CD8-positive, alpha-beta memory T cell (primary cell): ENCODE data around the gene FANCM. TPM values are rescaled to one million over a fixed set of nuclear protein-coding genes. Genes with fewer than 3 reads are reported as not detected.

Source experiments
- CTCF ChIA-PET: fragments of 350-600 bp; sonication (Branson Sonifier 250); formaldehyde crosslinking; loops from one replicate; lab custom pipeline; 2021; ENCODE audit warnings: antibody characterized with exemption; lab: Charles Lee
- POLR2A ChIA-PET: fragments of 350-600 bp; sonication (Branson Sonifier 250); formaldehyde crosslinking; loops from one replicate; lab custom pipeline; 2021; ENCODE audit warnings: antibody characterized with exemption; lab: Charles Lee
- DNase-seq, 5 donors: peaks; one replicate each; pipeline versions ENCODE4 v3.0.0 to v3.0.0-alpha.2; 2020 to 2022; ENCODE audit warnings: mixed read lengths in 1 of 5
- H3K27ac ChIP-seq: one replicate; pipeline ENCODE4 v1.7.0; 2013; ENCODE audit warnings: low read depth, mild to moderate bottlenecking, low read length, moderate library complexity
- H3K27me3 ChIP-seq: 2 replicates; pipeline ENCODE4 v1.7.0; 2013; ENCODE audit warnings: low read length, mild to moderate bottlenecking; ENCODE audit not compliant: insufficient read depth, poor library complexity, severe bottlenecking
- H3K36me3 ChIP-seq: 2 replicates; pipeline ENCODE4 v1.7.0; 2013; ENCODE audit warnings: mild to moderate bottlenecking, low read length, moderate library complexity; ENCODE audit not compliant: insufficient read depth
- H3K4me1 ChIP-seq: 2 replicates; pipeline ENCODE4 v1.7.0; 2013; ENCODE audit warnings: mild to moderate bottlenecking, low read length, moderate library complexity; ENCODE audit not compliant: insufficient read depth
- H3K4me3 ChIP-seq: 2 replicates; pipeline ENCODE4 v1.7.0; 2013; ENCODE audit warnings: mild to moderate bottlenecking, low read length
- H3K9me3 ChIP-seq: 2 replicates; pipeline ENCODE4 v1.7.0; 2013; ENCODE audit warnings: mild to moderate bottlenecking, low read length
- H3K27ac Mint-ChIP-seq, 8 donors: one replicate each; pipeline ENCODE4 v1.8.0; 2020 to 2021; ENCODE audit warnings: mixed read lengths in 8 of 8, mild to moderate bottlenecking in 6 of 8, inconsistent platforms in 3 of 8, moderate library complexity in 3 of 8
- H3K27me3 Mint-ChIP-seq, 2 donors: one replicate each; pipeline ENCODE4 v1.8.0; 2020 to 2021; ENCODE audit warnings: mixed read lengths in 2 of 2, mild to moderate bottlenecking in 1 of 2, moderate library complexity in 1 of 2
- H3K36me3 Mint-ChIP-seq, 3 donors: one replicate each; pipeline ENCODE4 v1.8.0; 2020 to 2021; ENCODE audit warnings: mixed read lengths in 3 of 3, inconsistent platforms in 1 of 3, mild to moderate bottlenecking in 1 of 3
- H3K4me1 Mint-ChIP-seq, 3 donors: one replicate each; pipeline ENCODE4 v1.8.0; 2020 to 2021; ENCODE audit warnings: mixed read lengths in 3 of 3, inconsistent platforms in 1 of 3, mild to moderate bottlenecking in 1 of 3
- H3K4me3 Mint-ChIP-seq, 7 donors: one replicate each; pipeline ENCODE4 v1.8.0; 2020 to 2021; ENCODE audit warnings: mixed read lengths in 7 of 7, mild to moderate bottlenecking in 6 of 7, moderate library complexity in 4 of 7, inconsistent platforms in 2 of 7
- H3K9me3 Mint-ChIP-seq, 5 donors: one replicate each; pipeline ENCODE4 v1.8.0; 2020 to 2022; ENCODE audit warnings: mixed read lengths in 5 of 5, mild to moderate bottlenecking in 3 of 5, moderate library complexity in 2 of 5, inconsistent platforms in 1 of 5
- polyA plus RNA-seq: library from polyadenylated mRNA; unstranded; fragments of 300-500 nt; fragmentation: Illumina TruSeq; gene quantifications from one replicate; pipeline ENCODE4 v1.2.3, GENCODE V29; 2021
- total RNA-seq, 2 experiments: library from RNA; stranded (reverse); gene quantifications; one replicate each; pipeline ENCODE4 v1.2.3, GENCODE V29; 2021

The FANCM gene
- total and polyA plus RNA-seq, 3 experiments from 2014 or later = 4.6 to 12.6 (median 11.8) TPM

GRCh38 chr14:45246151-45246550, 110.4 kb downstream of the FANCM start:
- H3K4me1 ChIP-seq = peaks cover 27% of the 10 kb centered on the region
- H3K27ac Mint-ChIP-seq = no peak overlapping the region
- H3K27ac ChIP-seq = no peak overlapping the region

GRCh38 chr14:45246691-45247090, 111.0 kb downstream of the FANCM start:
- ChIA-PET CTCF (interaction anchor here (1.8 kb wide), 1 partner anchor 22 kb away, joined by 6 read pairs; no protein-coding TSS in a partner anchor), POLR2A (no interaction called here)
- no peak for DNase-seq
- no peaks in the 10 kb centered on the region for H3K27me3 Mint-ChIP-seq
- peaks cover 0 to 8% (median 1%) of the 10 kb centered on the region in 3 donors for H3K36me3 Mint-ChIP-seq
- no peak overlapping the region for H3K27ac ChIP-seq
- H3K9me3 ChIP-seq = no peaks in the 10 kb centered on the region
- no peaks in the 10 kb centered on the region for H3K9me3 Mint-ChIP-seq
- H3K36me3 ChIP-seq = no peaks in the 10 kb centered on the region
- H3K4me3 Mint-ChIP-seq = no peak overlapping the region
- H3K27ac Mint-ChIP-seq = no peak overlapping the region
- H3K4me3 ChIP-seq = no peak overlapping the region
- peaks cover 16 to 25% (median 21%) of the 10 kb centered on the region in 3 donors for H3K4me1 Mint-ChIP-seq
- H3K27me3 ChIP-seq = no peaks in the 10 kb centered on the region
- peaks cover 32% of the 10 kb centered on the region for H3K4me1 ChIP-seq

More at GRCh38 chr14:45246151-45246550, 110.4 kb downstream of the FANCM start:
- CTCF ChIA-PET = interaction anchor here (1.8 kb wide), 1 partner anchor 22 kb away, joined by 6 read pairs; no protein-coding TSS in a partner anchor
- no peaks in the 10 kb centered on the region for H3K27me3 ChIP-seq
- Mint-ChIP-seq H3K9me3 (no peaks in the 10 kb centered on the region), H3K27me3 (no peaks in the 10 kb centered on the region), H3K4me3 (no peak overlapping the region), H3K36me3 (peaks cover 0 to 10% (median 3%) of the 10 kb centered on the region in 3 donors), H3K4me1 (peaks cover 11 to 23% (median 15%) of the 10 kb centered on the region in 3 donors)
- H3K36me3 ChIP-seq = no peaks in the 10 kb centered on the region
- DNase-seq = no peak
- POLR2A ChIA-PET = no interaction called here
- no peak overlapping the region for H3K4me3 ChIP-seq
- no peaks in the 10 kb centered on the region for H3K9me3 ChIP-seq

- peaks cover 19 to 27% (median 25%) of the 10 kb centered on the region in 3 donors for H3K4me1 Mint-ChIP-seq
- Histone ChIP-seq H3K36me3 (no peaks in the 10 kb centered on the region), H3K4me1 (peaks cover 36% of the 10 kb centered on the region), H3K27ac (no peak overlapping the region), H3K9me3 (no peaks in the 10 kb centered on the region), H3K27me3 (no peaks in the 10 kb centered on the region), H3K4me3 (no peak overlapping the region)
- no peak overlapping the region for H3K27ac Mint-ChIP-seq
- H3K9me3 Mint-ChIP-seq = no peaks in the 10 kb centered on the region
- no peak for DNase-seq
- CTCF ChIA-PET = no interaction called here
- peaks cover 0 to under 1% (median 0%) of the 10 kb centered on the region in 3 donors for H3K36me3 Mint-ChIP-seq
- POLR2A ChIA-PET = no interaction called here
- H3K27me3 Mint-ChIP-seq = no peaks in the 10 kb centered on the region
- H3K4me3 Mint-ChIP-seq = no peak overlapping the region
Observed at GRCh38 chr14:45247427-45247826, 111.7 kb downstream of the FANCM start.

- Histone ChIP-seq H3K4me3 (no peak overlapping the region), H3K4me1 (peaks cover 42% of the 10 kb centered on the region), H3K27me3 (no peaks in the 10 kb centered on the region), H3K36me3 (no peaks in the 10 kb centered on the region), H3K9me3 (no peaks in the 10 kb centered on the region), H3K27ac (no peak overlapping the region)
- ChIA-PET CTCF (interaction anchor here (1.0 to 1.2 kb wide), 2 partner anchors 9 to 21 kb away, joined by 3 read pairs; no protein-coding TSS in a partner anchor), POLR2A (no interaction called here)
- no peak for DNase-seq
- Mint-ChIP-seq H3K36me3 (peaks cover 0 to 8% (median 0%) of the 10 kb centered on the region in 3 donors), H3K27ac (peak overlapping the region; percentile 10 to 87 (median 54)), H3K9me3 (no peaks in the 10 kb centered on the region), H3K27me3 (no peaks in the 10 kb centered on the region), H3K4me3 (peak overlapping the region; percentile 51 to 95 (median 78)), H3K4me1 (peaks cover 23 to 28% (median 27%) of the 10 kb centered on the region in 3 donors)
Observed at GRCh38 chr14:45249856-45250575, 114.3 kb downstream of the FANCM start.

Other genes with a start within 250 kb of the FANCM start
- 10 to 100 TPM; 12.3 to 13.4 TPM for gene KLHL28, start 174.0 kb upstream of the FANCM start, total RNA-seq
- gene KLHL28, start 174.0 kb upstream of the FANCM start, polyA plus RNA-seq = 45.3 TPM
- 1 to 10 TPM; 7.2 to 7.5 TPM for gene TOGARAM1, start 173.7 kb upstream of the FANCM start, total RNA-seq
- 11.4 TPM for gene TOGARAM1, start 173.7 kb upstream of the FANCM start, polyA plus RNA-seq
- 10 to 100 TPM; 48.6 to 49.1 TPM for gene PRPF39, start 51.8 kb upstream of the FANCM start, total RNA-seq
- 9.0 TPM for gene PRPF39, start 51.8 kb upstream of the FANCM start, polyA plus RNA-seq
- gene FKBP3, start 1.4 kb upstream of the FANCM start, total RNA-seq = 10 to 100 TPM; 66.4 to 69.0 TPM
- 67.9 TPM for gene FKBP3, start 1.4 kb upstream of the FANCM start, polyA plus RNA-seq
- gene MIS18BP1, start 117.3 kb downstream of the FANCM start, total RNA-seq = 10 to 100 TPM; 25.2 to 28.2 TPM
- gene MIS18BP1, start 117.3 kb downstream of the FANCM start, polyA plus RNA-seq = 28.7 TPM